Fibroblast of lung (primary cell): ENCODE results near the gene GPR84. TPM values are rescaled to one million over a fixed set of nuclear protein-coding genes. Genes with fewer than 3 reads are reported as not detected.

ENCODE experiments used
- DNase-seq, 2 donors: peaks; one replicate each; pipeline versions ENCODE4 v3.0.0 to v3.0.0-alpha.2; 2010; ENCODE audit warnings: low read depth in 2 of 2
- H2AFZ ChIP-seq: 2 replicates; pipeline ENCODE4 v1.5.1; 2012; ENCODE audit warnings: low read length, control low read depth, inconsistent platforms
- H3K27ac ChIP-seq: 2 replicates; pipeline ENCODE4 v1.5.1; 2011; ENCODE audit warnings: low read length, control low read depth; ENCODE audit not compliant: insufficient read depth
- H3K27me3 ChIP-seq: 2 replicates; pipeline ENCODE4 v1.5.1; 2011; ENCODE audit warnings: mild to moderate bottlenecking, low read length; ENCODE audit not compliant: control insufficient read depth, insufficient read depth
- H3K36me3 ChIP-seq: 2 replicates; pipeline ENCODE4 v1.5.1; 2011; ENCODE audit warnings: low read length; ENCODE audit not compliant: control insufficient read depth, insufficient read depth
- H3K4me1 ChIP-seq: 2 replicates; pipeline ENCODE4 v1.5.1; 2011; ENCODE audit warnings: low read length; ENCODE audit not compliant: control insufficient read depth, insufficient read depth; ENCODE audit errors: extremely low read depth
- H3K4me2 ChIP-seq: 2 replicates; pipeline ENCODE4 v1.5.1; 2011; ENCODE audit warnings: low read length, control low read depth; ENCODE audit not compliant: insufficient read depth; ENCODE audit errors: extremely low read depth
- H3K4me3 ChIP-seq, 4 experiments: fragments of 200-600 bp in 1 of 4; sonication (generic) in 1 of 4; replicated peaks in 1 of 4; 2 replicates each; pipeline ENCODE4 v1.5.1; 2011 to 2016; ENCODE audit warnings: low read length in 4 of 4, low read depth in 3 of 4, mild to moderate bottlenecking in 3 of 4, control low read depth in 2 of 4, inconsistent platforms in 1 of 4, mixed read lengths in 1 of 4; ENCODE audit not compliant: insufficient read depth in 1 of 4; ENCODE audit errors: control extremely low read depth in 1 of 4
- H3K79me2 ChIP-seq: 2 replicates; pipeline ENCODE4 v1.5.1; 2012; ENCODE audit warnings: mild to moderate bottlenecking, low read length, inconsistent platforms; ENCODE audit not compliant: control insufficient read depth, insufficient read depth
- H3K9ac ChIP-seq: 2 replicates; pipeline ENCODE4 v1.5.1; 2011; ENCODE audit warnings: mild to moderate bottlenecking, low read length, control low read depth; ENCODE audit not compliant: insufficient read depth
- H3K9me3 ChIP-seq: 2 replicates; pipeline ENCODE4 v1.5.1; 2012; ENCODE audit warnings: low read depth, low read length; ENCODE audit not compliant: control insufficient read depth, insufficient read depth
- H4K20me1 ChIP-seq: 2 replicates; pipeline ENCODE4 v1.5.1; 2011; ENCODE audit warnings: low read length; ENCODE audit not compliant: control insufficient read depth, insufficient read depth; ENCODE audit errors: extremely low read depth
- EZH2 ChIP-seq: IDR thresholded peaks from 2 replicates; pipeline ENCODE4 v1.5.1; 2012; ENCODE audit warnings: low read length, control low read depth, mild to moderate bottlenecking; ENCODE audit errors: missing control alignments
- polyA plus RNA-seq, 2 donors: library from polyadenylated mRNA; depleted of rRNA in 1 of 2; stranded (reverse) in 1 of 2; unstranded in 1 of 2; fragments of >200 nt; gene quantifications; 2 replicates each; pipeline ENCODE4 v1.2.1, GENCODE V29; 2011 to 2012; ENCODE audit warnings: missing spikeins in 1 of 2
- total RNA-seq: library from RNA; depleted of rRNA; stranded (reverse); fragments of >200 nt; gene quantifications from 2 replicates; pipeline ENCODE4 v1.2.1, GENCODE V29; 2014
- TF ChIP-seq, protein P1 (sequence below), 2 donors: IDR thresholded peaks in 1 of 2; conservative IDR thresholded peaks in 1 of 2; 1 replicate in 1 of 2; 2 replicates in 1 of 2; pipeline ENCODE4 v1.5.1; 2011 to 2012; ENCODE audit warnings: low read length in 2 of 2, control low read depth in 1 of 2, inconsistent platforms in 1 of 2, low read depth in 1 of 2, mild to moderate bottlenecking in 1 of 2

The GPR84 gene
- total and polyA plus RNA-seq, 2 donors (not counting 1 experiment from before 2014, with no cell fraction given) = 0.03 TPM; not detected in 1

DNA sequence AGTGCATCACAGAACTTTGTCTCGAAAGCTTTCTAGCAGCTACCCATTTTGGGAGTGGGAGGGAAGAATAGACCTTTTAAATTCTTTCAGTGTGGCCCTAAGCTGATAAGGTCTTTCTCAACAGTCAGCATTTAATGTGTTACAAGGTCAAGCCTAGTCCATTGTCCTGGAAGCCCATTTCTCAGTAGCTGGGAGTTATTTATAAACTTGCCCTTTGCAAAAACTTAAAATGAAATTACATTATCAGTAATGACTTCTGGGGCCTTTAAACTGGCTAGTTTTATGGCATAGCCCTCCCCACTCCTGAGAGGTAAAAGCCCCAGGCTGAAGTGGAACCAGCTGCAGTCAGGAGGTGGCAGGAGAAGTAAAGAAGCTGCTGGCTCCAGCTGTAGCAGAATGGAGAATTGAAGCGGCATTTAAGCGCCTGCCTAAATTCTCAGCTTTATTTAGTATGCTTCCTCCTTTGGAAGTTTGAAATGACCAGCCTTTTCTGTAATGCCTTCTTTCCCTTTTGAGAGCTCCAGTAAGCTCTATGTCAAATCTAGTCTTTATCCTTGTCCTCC is 26.9 kb downstream of the GPR84 start:
- Histone ChIP-seq H3K4me3 (no peak overlapping the region), H2AFZ (no peak overlapping the region), H3K79me2 (peaks cover 26% of the 10 kb centered on the region), H3K9ac (no peak overlapping the region), H4K20me1 (no peaks in the 10 kb centered on the region), H3K27me3 (no peaks in the 10 kb centered on the region), H3K4me2 (peak overlapping the region; percentile 18), H3K27ac (no peak overlapping the region), H3K36me3 (no peaks in the 10 kb centered on the region), H3K9me3 (no peaks in the 10 kb centered on the region), H3K4me1 (peaks cover 18% of the 10 kb centered on the region)
- TF ChIP-seq, protein P1, sequence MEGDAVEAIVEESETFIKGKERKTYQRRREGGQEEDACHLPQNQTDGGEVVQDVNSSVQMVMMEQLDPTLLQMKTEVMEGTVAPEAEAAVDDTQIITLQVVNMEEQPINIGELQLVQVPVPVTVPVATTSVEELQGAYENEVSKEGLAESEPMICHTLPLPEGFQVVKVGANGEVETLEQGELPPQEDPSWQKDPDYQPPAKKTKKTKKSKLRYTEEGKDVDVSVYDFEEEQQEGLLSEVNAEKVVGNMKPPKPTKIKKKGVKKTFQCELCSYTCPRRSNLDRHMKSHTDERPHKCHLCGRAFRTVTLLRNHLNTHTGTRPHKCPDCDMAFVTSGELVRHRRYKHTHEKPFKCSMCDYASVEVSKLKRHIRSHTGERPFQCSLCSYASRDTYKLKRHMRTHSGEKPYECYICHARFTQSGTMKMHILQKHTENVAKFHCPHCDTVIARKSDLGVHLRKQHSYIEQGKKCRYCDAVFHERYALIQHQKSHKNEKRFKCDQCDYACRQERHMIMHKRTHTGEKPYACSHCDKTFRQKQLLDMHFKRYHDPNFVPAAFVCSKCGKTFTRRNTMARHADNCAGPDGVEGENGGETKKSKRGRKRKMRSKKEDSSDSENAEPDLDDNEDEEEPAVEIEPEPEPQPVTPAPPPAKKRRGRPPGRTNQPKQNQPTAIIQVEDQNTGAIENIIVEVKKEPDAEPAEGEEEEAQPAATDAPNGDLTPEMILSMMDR (conservative IDR thresholded peaks at IDR 0.05 in 1 of 2, IDR thresholded peaks at IDR 0.05 in 1 of 2; ENCODE audit: low read depth in 1 of 2, low read length in 2 of 2) = peak; percentile 20 to 21
- TF ChIP-seq EZH2 = no peak
- peak in 1 of 2 donors; percentile 56 for DNase-seq

DNA sequence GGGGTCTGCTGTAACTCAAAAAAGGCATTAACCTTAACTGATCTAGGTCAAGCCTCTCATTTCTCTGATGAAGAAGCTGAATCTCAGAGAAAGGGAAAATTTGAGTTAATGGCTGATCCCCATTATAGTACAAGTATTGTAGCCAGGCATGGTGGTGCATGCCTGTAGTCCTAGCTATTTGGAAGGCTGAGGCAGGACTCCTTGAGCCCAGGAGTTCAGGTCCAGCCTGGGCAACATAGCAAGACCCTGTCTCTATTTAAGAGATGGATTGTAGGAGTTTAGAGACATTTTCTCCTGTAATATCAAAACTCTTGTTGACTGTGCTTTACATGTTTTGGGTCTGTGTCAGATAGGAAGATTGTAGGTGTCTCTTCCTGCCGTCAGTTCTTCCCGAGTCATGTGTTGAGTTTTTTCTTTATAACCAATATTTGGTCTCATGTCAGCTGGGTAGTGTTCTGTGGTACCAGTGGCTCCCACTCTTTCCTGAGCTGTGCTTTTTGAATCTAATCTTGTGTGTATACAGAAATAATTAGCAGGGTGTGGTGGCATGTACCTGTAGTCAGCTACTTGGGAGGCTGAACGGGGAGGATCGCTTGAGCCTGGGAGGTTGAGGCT is 30.8 kb downstream of the GPR84 start:
- Histone ChIP-seq H3K4me3 (no peak overlapping the region), H3K9ac (no peak overlapping the region), H2AFZ (no peak overlapping the region), H3K4me2 (no peak overlapping the region), H3K4me1 (peaks cover 27% of the 10 kb centered on the region), H3K9me3 (no peaks in the 10 kb centered on the region), H3K27me3 (no peaks in the 10 kb centered on the region), H4K20me1 (no peaks in the 10 kb centered on the region), H3K27ac (no peak overlapping the region), H3K36me3 (no peaks in the 10 kb centered on the region), H3K79me2 (peaks cover 30% of the 10 kb centered on the region)
- TF ChIP-seq EZH2 = no peak
- TF ChIP-seq, protein P1 (conservative IDR thresholded peaks at IDR 0.05 in 1 of 2, IDR thresholded peaks at IDR 0.05 in 1 of 2; ENCODE audit: low read depth in 1 of 2, low read length in 2 of 2) = no peak
- DNase-seq = no peak

DNA sequence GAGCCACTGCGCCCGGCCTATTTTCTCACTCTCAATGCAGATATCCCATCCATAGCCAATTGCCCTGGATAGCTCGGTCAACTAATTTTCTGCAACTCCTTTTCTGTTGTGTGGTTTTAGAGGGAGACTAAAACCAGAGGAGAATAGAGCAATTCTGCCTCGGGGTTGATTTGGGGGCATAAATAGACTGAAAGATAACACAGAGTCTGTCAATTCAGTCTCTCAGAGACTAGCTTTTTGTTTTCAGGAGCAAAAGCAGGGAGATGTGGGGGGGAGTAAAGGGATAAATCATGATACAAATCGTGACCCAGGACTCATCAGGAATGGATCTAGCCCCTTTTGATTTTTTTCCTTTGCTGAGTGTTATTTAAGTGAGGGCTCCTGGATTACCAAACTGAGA is 32.8 kb downstream of the GPR84 start:
- Histone ChIP-seq H3K27ac (no peak overlapping the region), H3K4me2 (no peak overlapping the region), H3K27me3 (no peaks in the 10 kb centered on the region), H3K9me3 (no peaks in the 10 kb centered on the region), H2AFZ (no peak overlapping the region), H4K20me1 (no peaks in the 10 kb centered on the region), H3K4me3 (no peak overlapping the region), H3K36me3 (no peaks in the 10 kb centered on the region), H3K4me1 (peaks cover 17% of the 10 kb centered on the region), H3K79me2 (peaks cover 38% of the 10 kb centered on the region), H3K9ac (no peak overlapping the region)
- DNase-seq = no peak
- TF ChIP-seq EZH2 = no peak
- TF ChIP-seq, protein P1 (conservative IDR thresholded peaks at IDR 0.05 in 1 of 2, IDR thresholded peaks at IDR 0.05 in 1 of 2; ENCODE audit: low read depth in 1 of 2, low read length in 2 of 2) = no peak
